ENCODE data around the gene KCTD3. TPM values are rescaled to one million over a fixed set of nuclear protein-coding genes. Genes with fewer than 3 reads are reported as not detected.

The KCTD3 gene
- total and polyA plus RNA-seq, 2 donors (not counting 1 experiment from before 2014, with no cell fraction given), result 2.3 to 3.0 TPM

DNA sequence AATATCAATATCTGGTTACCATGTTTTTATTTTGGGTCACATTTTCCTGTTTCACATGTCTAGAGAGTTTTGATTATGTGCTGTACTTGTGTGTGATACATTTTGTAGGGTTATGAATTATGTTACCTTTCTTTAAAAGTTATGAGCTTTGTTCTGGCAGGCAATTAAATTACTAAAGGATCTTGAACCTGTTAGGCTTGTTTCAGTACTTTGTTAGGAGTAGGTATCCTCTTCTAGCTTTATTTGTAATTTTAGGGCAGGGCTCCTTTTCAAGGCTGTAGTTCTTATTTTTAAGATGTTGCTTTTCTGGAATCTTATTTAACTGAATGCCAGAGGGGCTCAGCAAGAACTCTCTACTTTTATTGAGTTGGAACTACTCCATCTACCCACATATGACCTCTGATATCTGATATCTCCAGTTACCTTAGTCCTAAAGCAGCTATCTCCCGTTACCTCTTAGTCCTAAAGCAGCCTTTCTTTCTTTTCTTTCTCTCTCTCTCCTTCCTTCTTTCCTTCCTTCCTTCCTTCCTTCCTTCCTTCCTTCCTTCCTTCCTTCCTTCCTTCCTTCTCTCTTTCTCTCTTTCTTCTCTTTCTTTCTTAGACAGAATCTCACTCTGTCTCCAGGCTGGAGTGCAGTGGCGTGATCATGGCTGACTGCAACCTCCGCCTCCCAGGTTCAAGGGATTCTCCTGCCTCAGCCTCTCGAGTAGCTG, 23.8 kb downstream of the KCTD3 start:
- no peak for ATAC-seq (ENCODE audit: low read depth)
- Histone ChIP-seq H3K9ac (ENCODE audit: low read length) (no peak overlapping the region), H3K9me3 (ENCODE audit: control extremely low read depth in 1 of 3, control insufficient read depth in 2 of 3, insufficient read depth in 1 of 3, low read length in 2 of 3) (no peaks in the 10 kb centered on the region), H4K20me1 (ENCODE audit: control insufficient read depth, insufficient read depth, low read length, poor library complexity, severe bottlenecking) (no peaks in the 10 kb centered on the region), H3K79me2 (ENCODE audit: control insufficient read depth, insufficient read depth, low read length) (no peaks in the 10 kb centered on the region), H3K4me1 (ENCODE audit: control insufficient read depth in 2 of 2, insufficient read depth in 2 of 2, low read length in 2 of 2) (no peaks in the 10 kb centered on the region), H3K4me2 (replicated peaks; ENCODE audit: low read depth, low read length, poor library complexity, severe bottlenecking) (no peak overlapping the region), H2AFZ (ENCODE audit: insufficient read depth, low read depth, low read length, poor library complexity, severe bottlenecking) (no peak overlapping the region), H3K36me3 (replicated peaks in 1 of 2; ENCODE audit: control extremely low read depth in 1 of 2, control insufficient read depth in 1 of 2, extremely low read depth in 1 of 2, insufficient read depth in 2 of 2, low read length in 1 of 2) (no peaks in the 10 kb centered on the region), H3K27ac (ENCODE audit: low read length in 2 of 2) (no peak overlapping the region), H3K4me3 (ENCODE audit: control extremely low read depth in 1 of 5, extremely low read depth in 1 of 5, insufficient read depth in 1 of 5, low read depth in 2 of 5, low read length in 4 of 5) (no peak overlapping the region), H3K27me3 (replicated peaks in 1 of 4; ENCODE audit: control extremely low read depth in 1 of 4, control insufficient read depth in 3 of 4, insufficient read depth in 4 of 4, low read length in 3 of 4) (no peaks in the 10 kb centered on the region)
- Mint-ChIP-seq H3K4me3 (no peak overlapping the region), H3K4me1 (no peaks in the 10 kb centered on the region), H3K9me3 (ENCODE audit: insufficient read depth) (no peaks in the 10 kb centered on the region), H3K27me3 (no peaks in the 10 kb centered on the region), H3K27ac (no peak overlapping the region)
- intact Hi-C loops (cut with micrococcal nuclease), result no loop called here
- TF ChIP-seq, protein P1, sequence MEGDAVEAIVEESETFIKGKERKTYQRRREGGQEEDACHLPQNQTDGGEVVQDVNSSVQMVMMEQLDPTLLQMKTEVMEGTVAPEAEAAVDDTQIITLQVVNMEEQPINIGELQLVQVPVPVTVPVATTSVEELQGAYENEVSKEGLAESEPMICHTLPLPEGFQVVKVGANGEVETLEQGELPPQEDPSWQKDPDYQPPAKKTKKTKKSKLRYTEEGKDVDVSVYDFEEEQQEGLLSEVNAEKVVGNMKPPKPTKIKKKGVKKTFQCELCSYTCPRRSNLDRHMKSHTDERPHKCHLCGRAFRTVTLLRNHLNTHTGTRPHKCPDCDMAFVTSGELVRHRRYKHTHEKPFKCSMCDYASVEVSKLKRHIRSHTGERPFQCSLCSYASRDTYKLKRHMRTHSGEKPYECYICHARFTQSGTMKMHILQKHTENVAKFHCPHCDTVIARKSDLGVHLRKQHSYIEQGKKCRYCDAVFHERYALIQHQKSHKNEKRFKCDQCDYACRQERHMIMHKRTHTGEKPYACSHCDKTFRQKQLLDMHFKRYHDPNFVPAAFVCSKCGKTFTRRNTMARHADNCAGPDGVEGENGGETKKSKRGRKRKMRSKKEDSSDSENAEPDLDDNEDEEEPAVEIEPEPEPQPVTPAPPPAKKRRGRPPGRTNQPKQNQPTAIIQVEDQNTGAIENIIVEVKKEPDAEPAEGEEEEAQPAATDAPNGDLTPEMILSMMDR (IDR thresholded peaks at IDR 0.05), result no peak
- TF ChIP-seq EZH2 (IDR thresholded peaks at IDR 0.05; ENCODE audit: borderline replicate concordance, insufficient read depth, low read depth, low read length, poor library complexity, severe bottlenecking), result no peak
- WGBS (ENCODE audit: insufficient coverage), result 95% methylated on average over 3 of the region's 4 CpGs
- POLR2A ChIA-PET, result no interaction called here
- DNase-seq, result no peak
- CTCF ChIA-PET, result no interaction called here

DNA sequence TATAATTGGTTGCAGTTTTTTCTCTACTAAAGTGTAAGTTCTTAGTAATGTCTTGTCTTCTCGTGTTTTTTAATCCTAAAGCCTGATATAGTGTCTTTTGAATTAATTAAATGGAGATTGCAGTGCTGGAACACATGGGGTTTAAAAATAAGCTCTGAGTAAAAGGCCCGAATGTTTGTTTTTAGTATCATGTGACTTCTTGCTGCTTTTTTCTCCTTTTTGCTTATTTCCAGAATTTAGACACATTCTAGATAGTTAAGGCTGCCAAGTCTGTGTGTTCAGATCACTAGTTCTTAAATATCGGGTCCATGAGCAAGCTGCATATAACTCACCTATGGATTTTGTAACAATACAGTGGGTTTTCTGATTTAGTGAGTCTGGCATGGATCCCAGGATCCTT, 27.5 kb downstream of the KCTD3 start:
- no peak overlapping the region for H3K9ac ChIP-seq (ENCODE audit: low read length)

More for the DNA sequence above, 27.5 kb downstream of the KCTD3 start:
- Histone ChIP-seq H2AFZ (ENCODE audit: insufficient read depth, low read depth, low read length, poor library complexity, severe bottlenecking) (no peak overlapping the region), H3K27ac (ENCODE audit: low read length in 2 of 2) (no peak overlapping the region), H3K4me3 (ENCODE audit: control extremely low read depth in 1 of 5, extremely low read depth in 1 of 5, insufficient read depth in 1 of 5, low read depth in 2 of 5, low read length in 4 of 5) (no peak overlapping the region), H3K79me2 (ENCODE audit: control insufficient read depth, insufficient read depth, low read length) (no peaks in the 10 kb centered on the region), H4K20me1 (ENCODE audit: control insufficient read depth, insufficient read depth, low read length, poor library complexity, severe bottlenecking) (no peaks in the 10 kb centered on the region), H3K36me3 (replicated peaks in 1 of 2; ENCODE audit: control extremely low read depth in 1 of 2, control insufficient read depth in 1 of 2, extremely low read depth in 1 of 2, insufficient read depth in 2 of 2, low read length in 1 of 2) (peaks cover 0 to 1% of the 10 kb centered on the region in 2 experiments), H3K4me2 (replicated peaks; ENCODE audit: low read depth, low read length, poor library complexity, severe bottlenecking) (no peak overlapping the region), H3K4me1 (ENCODE audit: control insufficient read depth in 2 of 2, insufficient read depth in 2 of 2, low read length in 2 of 2) (no peaks in the 10 kb centered on the region), H3K27me3 (replicated peaks in 1 of 4; ENCODE audit: control extremely low read depth in 1 of 4, control insufficient read depth in 3 of 4, insufficient read depth in 4 of 4, low read length in 3 of 4) (no peaks in the 10 kb centered on the region), H3K9me3 (ENCODE audit: control extremely low read depth in 1 of 3, control insufficient read depth in 2 of 3, insufficient read depth in 1 of 3, low read length in 2 of 3) (no peaks in the 10 kb centered on the region)
- DNase-seq (no peak), ATAC-seq (ENCODE audit: low read depth) (no peak)
- no peaks in the 10 kb centered on the region for H3K9me3 Mint-ChIP-seq (ENCODE audit: insufficient read depth)
- ChIA-PET CTCF (no interaction called here), POLR2A (no interaction called here)
- no peaks in the 10 kb centered on the region for H3K4me1 Mint-ChIP-seq
- H3K27ac Mint-ChIP-seq, result no peak overlapping the region
- H3K4me3 Mint-ChIP-seq, result no peak overlapping the region
- H3K27me3 Mint-ChIP-seq, result no peaks in the 10 kb centered on the region
- no peak for TF ChIP-seq EZH2 (IDR thresholded peaks at IDR 0.05; ENCODE audit: borderline replicate concordance, insufficient read depth, low read depth, low read length, poor library complexity, severe bottlenecking)
- TF ChIP-seq, protein P1 (IDR thresholded peaks at IDR 0.05), result no peak
- intact Hi-C loops (cut with micrococcal nuclease), result no loop called here
- WGBS (ENCODE audit: insufficient coverage), result 100% methylated on average over 1 of the region's 3 CpGs
